Subcutaneous adipose tissue (tissue), 4 donors: ENCODE data around the gene ANXA4. TPM values are rescaled to one million over a fixed set of nuclear protein-coding genes. Genes with fewer than 3 reads are reported as not detected.

Experiments
- total RNA-seq, 4 donors: library from RNA; depleted of rRNA; stranded (reverse); fragments of >200 nt; gene quantifications; one replicate each; pipeline ENCODE4 v1.1.0, GENCODE V29; 2016
- TF ChIP-seq, protein P1 (sequence below): fragments of 450-650 bp; IDR thresholded peaks from one replicate; pipeline ENCODE4 v1.5.1; 2016; ENCODE audit warnings: low read depth, mild to moderate bottlenecking, control low read depth, antibody characterized with exemption, moderate library complexity

The ANXA4 gene
- total RNA-seq, 4 donors from 2014 or later = 47.5 to 102 (median 71.0) TPM

DNA sequence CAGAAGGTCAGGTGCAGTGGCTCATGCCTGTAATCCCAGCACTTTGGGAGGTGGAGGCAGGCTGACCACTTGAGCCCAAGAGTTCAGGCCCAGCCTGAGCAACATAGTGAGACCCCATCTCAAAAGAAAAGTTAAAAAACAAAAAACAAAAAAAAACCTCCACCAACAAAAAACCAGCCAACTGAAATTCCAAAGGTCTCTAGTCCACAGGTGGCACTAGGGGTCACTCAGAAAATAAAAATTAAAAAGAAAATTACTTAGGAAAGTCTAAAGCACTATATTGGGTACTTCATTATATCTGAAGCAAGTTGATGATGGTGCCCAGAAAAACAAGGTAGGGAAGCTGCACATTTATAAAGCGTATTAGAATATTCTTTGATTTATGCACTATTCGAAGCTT, 26.9 kb downstream of the ANXA4 start:
- TF ChIP-seq, protein P1, sequence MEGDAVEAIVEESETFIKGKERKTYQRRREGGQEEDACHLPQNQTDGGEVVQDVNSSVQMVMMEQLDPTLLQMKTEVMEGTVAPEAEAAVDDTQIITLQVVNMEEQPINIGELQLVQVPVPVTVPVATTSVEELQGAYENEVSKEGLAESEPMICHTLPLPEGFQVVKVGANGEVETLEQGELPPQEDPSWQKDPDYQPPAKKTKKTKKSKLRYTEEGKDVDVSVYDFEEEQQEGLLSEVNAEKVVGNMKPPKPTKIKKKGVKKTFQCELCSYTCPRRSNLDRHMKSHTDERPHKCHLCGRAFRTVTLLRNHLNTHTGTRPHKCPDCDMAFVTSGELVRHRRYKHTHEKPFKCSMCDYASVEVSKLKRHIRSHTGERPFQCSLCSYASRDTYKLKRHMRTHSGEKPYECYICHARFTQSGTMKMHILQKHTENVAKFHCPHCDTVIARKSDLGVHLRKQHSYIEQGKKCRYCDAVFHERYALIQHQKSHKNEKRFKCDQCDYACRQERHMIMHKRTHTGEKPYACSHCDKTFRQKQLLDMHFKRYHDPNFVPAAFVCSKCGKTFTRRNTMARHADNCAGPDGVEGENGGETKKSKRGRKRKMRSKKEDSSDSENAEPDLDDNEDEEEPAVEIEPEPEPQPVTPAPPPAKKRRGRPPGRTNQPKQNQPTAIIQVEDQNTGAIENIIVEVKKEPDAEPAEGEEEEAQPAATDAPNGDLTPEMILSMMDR = no peak

DNA sequence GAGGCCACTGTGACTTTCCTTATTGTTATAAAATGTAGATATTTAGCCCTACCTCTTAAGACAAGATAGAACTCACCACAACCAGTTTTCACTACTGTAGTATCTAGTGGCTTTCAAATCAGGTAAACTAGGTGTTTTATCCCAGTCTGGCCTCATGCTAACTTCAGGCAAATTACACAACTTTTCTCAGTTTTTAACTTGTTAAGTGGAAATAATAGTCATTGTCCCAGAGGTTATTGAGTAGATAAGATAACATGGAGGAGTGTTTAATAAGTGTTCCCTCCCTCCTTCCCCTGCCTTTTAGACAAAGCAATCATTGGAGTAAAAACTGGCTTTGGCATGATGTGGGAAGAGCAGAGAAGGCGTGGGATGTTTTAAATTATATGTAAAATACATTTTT, 27.3 kb downstream of the ANXA4 start:
- TF ChIP-seq, protein P1 = no peak

DNA sequence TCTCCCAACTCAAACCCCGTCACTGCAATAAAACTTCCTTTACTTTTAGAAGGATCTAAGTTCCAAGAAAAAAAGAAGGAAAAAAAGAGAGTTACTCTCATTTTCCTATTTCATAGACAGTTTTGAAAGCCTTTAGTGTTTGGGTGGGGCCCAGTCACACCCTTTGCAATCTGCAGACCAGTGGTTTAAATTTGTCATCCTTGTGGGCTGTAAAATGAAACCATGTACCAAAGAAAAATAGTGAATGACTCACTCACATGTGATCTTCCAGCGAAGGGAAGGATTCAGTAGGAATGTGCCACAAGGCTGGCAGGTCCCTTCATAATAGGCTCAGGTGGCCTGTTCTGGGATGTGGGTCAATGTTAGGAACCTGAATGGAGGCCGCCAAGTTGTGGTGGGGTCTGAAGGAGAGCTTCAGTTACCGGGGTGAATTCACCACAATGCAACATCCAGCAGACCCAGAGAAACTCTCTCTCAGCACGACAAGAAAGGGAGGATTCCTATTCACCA, 28.3 kb downstream of the ANXA4 start:
- TF ChIP-seq, protein P1 = no peak

DNA sequence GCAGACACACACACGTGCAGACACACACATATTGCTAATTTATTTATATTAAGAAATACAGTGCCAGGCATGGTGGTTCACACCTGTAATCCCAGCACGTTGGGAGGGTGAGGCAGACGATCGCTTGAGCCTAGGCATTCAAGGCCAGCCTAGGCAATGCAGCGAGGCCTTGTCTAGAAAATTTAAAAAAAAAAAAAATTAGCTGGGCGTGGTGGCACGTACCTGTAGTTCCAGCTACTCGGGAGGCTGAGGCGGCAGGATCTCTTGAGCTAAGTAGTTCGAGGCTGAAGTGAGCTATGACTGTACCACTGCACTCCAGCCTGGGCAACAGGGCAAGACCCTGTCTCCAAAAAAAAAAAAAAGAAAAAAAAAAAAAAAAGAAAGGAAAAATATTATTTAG, 28.8 kb downstream of the ANXA4 start:
- TF ChIP-seq, protein P1 = no peak

DNA sequence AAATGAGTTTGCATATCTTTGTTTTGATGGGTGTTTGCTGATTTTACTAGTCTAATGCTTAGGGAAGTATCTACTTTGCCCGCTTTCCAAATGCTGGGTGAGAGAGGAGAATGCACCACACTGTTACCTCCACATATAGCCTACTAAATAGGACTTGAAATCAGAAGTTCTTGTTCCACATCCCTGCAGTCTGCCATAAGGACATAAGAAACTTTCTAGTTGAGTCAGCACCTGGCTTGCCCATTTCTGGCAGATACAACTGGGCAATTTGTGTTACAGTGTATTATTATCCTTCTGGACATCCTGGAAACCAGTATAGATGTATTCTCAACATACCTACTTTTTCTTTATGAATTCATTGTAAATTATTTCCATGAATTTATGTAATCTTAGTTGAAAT, 29.5 kb downstream of the ANXA4 start:
- TF ChIP-seq, protein P1 = no peak

DNA sequence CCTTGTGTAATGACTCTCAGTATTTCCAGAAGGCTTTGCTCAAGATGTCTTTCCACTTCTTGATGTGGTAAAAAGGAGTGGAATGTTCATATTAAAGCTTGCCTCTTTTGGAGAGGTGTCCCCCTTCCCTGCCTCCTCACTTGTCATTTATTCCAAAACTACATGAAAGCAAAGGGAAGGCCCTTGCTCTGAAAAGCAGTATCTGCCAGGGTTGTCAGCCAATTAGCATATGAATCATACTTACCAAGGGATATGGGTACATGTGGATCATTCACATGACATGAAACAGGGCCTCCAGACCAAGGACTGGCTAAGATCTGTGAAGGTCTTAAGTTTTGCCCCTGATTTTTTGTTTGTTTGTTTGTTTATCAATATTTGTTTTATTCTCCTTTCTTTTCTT, 31.3 kb downstream of the ANXA4 start:
- TF ChIP-seq, protein P1 = no peak

DNA sequence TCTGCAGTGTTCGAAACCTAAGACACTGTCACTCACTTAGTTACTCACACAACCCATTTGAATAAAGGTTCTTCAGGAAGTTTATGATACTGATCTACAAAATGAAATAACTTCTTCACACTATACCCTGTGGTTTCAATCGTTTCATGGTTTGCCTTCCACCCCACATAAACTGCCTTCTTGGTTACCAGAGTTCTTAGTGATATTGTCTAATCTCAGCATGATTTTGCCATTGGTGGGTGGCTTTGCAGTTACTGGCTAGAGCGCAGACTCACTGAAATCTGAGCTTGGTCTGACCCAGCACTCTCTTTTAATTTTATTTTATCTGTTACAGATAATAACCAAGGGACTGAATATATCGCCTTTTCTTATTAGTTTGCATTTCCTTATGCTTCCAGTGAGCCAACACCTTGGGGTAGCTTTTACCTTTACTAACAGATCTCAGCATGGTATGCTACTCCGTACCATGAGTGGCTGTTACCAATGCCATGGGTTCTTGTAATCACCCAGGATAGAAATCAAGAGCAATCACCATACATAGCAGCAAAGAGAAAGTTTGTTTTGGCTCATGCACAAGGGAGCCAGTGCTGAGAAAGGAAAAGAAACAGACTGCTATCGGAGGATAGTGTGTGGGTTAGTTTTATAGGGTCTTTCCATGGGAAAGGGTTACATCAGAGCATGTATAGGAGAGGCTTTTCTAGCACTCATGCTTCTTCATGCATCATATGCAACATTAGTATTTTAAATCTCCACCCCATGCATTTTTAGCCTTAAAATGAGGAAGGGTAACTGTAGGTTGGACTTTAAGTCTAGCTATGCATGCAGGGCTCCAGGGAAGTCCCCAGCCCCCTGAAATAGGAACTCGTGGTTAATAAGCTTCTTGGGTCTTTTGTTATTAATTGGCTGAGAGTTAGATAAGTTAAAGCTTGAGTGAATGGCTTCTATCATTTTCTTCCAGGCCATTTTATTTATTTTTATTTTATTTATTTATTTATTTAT, 33.3 kb downstream of the ANXA4 start:
- TF ChIP-seq, protein P1 = no peak
